ENCODE data around the gene SLBP.

The SLBP gene

GRCh38 chr4:1712216-1713002 lies at the start of gene SLBP:
Gene SLBP, minus strand, starts transcription at chr4:1712319. Its CDS starts 131 bp downstream, at chr4:1712188.
- DNase-seq = peak; percentile 98
- in situ Hi-C loops (cut with MboI; ENCODE audit: low pct_unique_long_range_greater_than_20kb, low sequenced_read_pairs) = no loop called here

- in situ Hi-C loops (cut with MboI; ENCODE audit: low pct_unique_long_range_greater_than_20kb, low sequenced_read_pairs) = no loop called here
These were observed 49.1 kb upstream of the SLBP start for GRCh38 chr4:1761130-1761689.

GRCh38 chr4:1760521-1761071 lies 48.5 kb upstream of the SLBP start:
- no peak for DNase-seq
- in situ Hi-C loops (cut with MboI; ENCODE audit: low pct_unique_long_range_greater_than_20kb, low sequenced_read_pairs) = no loop called here

More at GRCh38 chr4:1761130-1761689, 49.1 kb upstream of the SLBP start:
- DNase-seq = no peak

GRCh38 chr4:1759818-1760223 lies 47.7 kb upstream of the SLBP start:
- no peak for DNase-seq
- in situ Hi-C loops (cut with MboI; ENCODE audit: low pct_unique_long_range_greater_than_20kb, low sequenced_read_pairs) = no loop called here

GRCh38 chr4:1759170-1759817 lies 47.2 kb upstream of the SLBP start:
- in situ Hi-C loops (cut with MboI; ENCODE audit: low pct_unique_long_range_greater_than_20kb, low sequenced_read_pairs) = no loop called here
- DNase-seq = no peak

- in situ Hi-C loops (cut with MboI; ENCODE audit: low pct_unique_long_range_greater_than_20kb, low sequenced_read_pairs) = no loop called here
- DNase-seq = no peak
These were observed 46.4 kb upstream of the SLBP start for GRCh38 chr4:1758306-1759121.

GRCh38 chr4:1757836-1758235 lies 45.7 kb upstream of the SLBP start:
- in situ Hi-C loops (cut with MboI; ENCODE audit: low pct_unique_long_range_greater_than_20kb, low sequenced_read_pairs) = no loop called here
- DNase-seq = no peak

- in situ Hi-C loops (cut with MboI; ENCODE audit: low pct_unique_long_range_greater_than_20kb, low sequenced_read_pairs) = no loop called here
- DNase-seq = no peak
These were observed 45.0 kb upstream of the SLBP start for GRCh38 chr4:1756893-1757779.

- in situ Hi-C loops (cut with MboI; ENCODE audit: low pct_unique_long_range_greater_than_20kb, low sequenced_read_pairs) = no loop called here
- DNase-seq = no peak
These were observed 44.0 kb upstream of the SLBP start for GRCh38 chr4:1756079-1756478.

GRCh38 chr4:1755297-1755696 lies 43.2 kb upstream of the SLBP start:
- in situ Hi-C loops (cut with MboI; ENCODE audit: low pct_unique_long_range_greater_than_20kb, low sequenced_read_pairs) = no loop called here
- DNase-seq = no peak

- in situ Hi-C loops (cut with MboI; ENCODE audit: low pct_unique_long_range_greater_than_20kb, low sequenced_read_pairs) = no loop called here
These were observed 42.2 kb upstream of the SLBP start for GRCh38 chr4:1754336-1754735.

GRCh38 chr4:1753697-1754311 lies 41.7 kb upstream of the SLBP start:
- in situ Hi-C loops (cut with MboI; ENCODE audit: low pct_unique_long_range_greater_than_20kb, low sequenced_read_pairs) = no loop called here
- DNase-seq = no peak

More at GRCh38 chr4:1754336-1754735, 42.2 kb upstream of the SLBP start:
- DNase-seq = no peak

GRCh38 chr4:1753294-1753696 lies 41.2 kb upstream of the SLBP start:
- DNase-seq = no peak
- in situ Hi-C loops (cut with MboI; ENCODE audit: low pct_unique_long_range_greater_than_20kb, low sequenced_read_pairs) = no loop called here

GRCh38 chr4:1752284-1753041 lies 40.3 kb upstream of the SLBP start:
- DNase-seq = no peak
- in situ Hi-C loops (cut with MboI; ENCODE audit: low pct_unique_long_range_greater_than_20kb, low sequenced_read_pairs) = no loop called here

GRCh38 chr4:1751919-1752283 lies 39.8 kb upstream of the SLBP start:
- no peak for DNase-seq
- in situ Hi-C loops (cut with MboI; ENCODE audit: low pct_unique_long_range_greater_than_20kb, low sequenced_read_pairs) = no loop called here

- in situ Hi-C loops (cut with MboI; ENCODE audit: low pct_unique_long_range_greater_than_20kb, low sequenced_read_pairs) = no loop called here
- no peak for DNase-seq
These were observed 39.2 kb upstream of the SLBP start for GRCh38 chr4:1751155-1751918.

All from KBM-7 (cell line).